HG03135 (cell line): Measurements from ENCODE around the gene SMYD1.

Source experiments
- ATAC-seq: cut with Tn5 transposase; IDR thresholded peaks from one replicate; pipeline ENCODE4 v1.9.1; 2021; ENCODE audit warnings: mild to moderate bottlenecking, moderate library complexity; ENCODE audit not compliant: unreplicated experiment

Gene SMYD1

DNA sequence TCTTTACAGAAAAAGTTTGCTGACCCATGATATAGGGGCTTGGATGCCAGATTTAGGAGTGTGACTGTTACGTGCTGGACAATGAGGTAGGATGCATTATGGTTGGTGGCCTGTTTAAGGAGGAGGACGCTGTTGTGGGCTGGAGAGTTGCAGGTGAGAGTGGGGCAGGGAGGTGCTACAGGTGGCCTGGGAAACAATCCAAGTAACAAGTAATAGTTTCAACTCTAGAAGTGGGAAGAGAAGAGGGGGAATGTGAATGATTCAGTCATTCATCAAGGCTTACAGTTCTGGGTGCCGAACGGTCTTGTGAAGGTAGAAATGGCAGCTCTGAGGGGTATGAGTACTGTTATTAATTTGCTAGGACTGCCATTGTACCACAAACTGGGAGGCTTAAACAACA is 54.1 kb downstream of the SMYD1 start:
- no peak for ATAC-seq

- ATAC-seq: no peak
Measured at GRCh38 chr2:88122141-88122884, 54.7 kb downstream of the SMYD1 start.

- ATAC-seq: no peak
Measured at GRCh38 chr2:88123164-88123974, 55.7 kb downstream of the SMYD1 start.

DNA sequence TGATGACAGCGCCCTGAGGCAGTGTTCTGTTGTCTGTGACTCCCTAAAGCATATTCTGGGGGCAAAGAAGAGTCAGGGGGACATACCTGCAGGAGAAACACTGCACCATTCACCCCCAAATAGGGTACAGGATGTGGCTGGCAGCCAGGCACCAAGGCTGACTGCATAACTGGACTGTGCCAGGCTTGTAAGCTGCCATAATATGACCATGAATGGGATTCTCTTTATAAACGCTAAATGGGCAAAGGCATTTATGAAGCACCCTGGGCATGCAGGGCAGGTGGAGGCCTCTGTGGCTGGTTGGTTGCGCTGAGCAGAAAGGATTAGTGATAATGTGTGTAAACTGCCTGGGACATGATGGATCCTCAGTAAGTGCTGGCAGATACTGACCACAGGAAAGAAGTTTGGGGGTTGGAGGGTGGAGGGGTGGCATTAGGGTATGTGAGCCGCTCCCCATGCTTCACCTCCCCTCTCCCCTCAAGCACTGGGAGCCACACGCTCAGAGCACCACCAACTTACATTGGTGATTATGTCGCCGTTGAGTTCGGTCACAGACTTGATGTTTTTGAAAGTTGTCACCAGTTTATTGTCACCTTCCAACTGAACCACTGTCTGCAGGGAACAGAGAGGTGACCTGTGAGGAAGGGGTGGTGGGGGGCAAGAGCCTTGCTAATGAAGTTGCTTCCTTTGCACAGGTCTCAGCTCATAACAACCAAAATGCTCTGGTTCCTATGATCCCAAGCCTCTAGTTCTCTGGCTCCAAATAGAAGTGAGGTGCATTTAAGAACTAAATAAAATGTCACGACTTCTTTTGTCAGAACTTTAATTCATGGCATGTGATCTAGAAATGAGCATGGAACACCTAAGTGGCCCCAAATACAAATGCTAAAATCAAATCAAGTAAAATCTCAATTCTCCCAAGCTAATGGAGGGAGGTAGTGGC is 56.6 kb downstream of the SMYD1 start:
- no peak for ATAC-seq

- no peak for ATAC-seq
Measured at GRCh38 chr2:88125344-88125923, 57.8 kb downstream of the SMYD1 start.

GRCh38 chr2:88125924-88126771 is 58.5 kb downstream of the SMYD1 start:
- no peak for ATAC-seq

GRCh38 chr2:88126772-88127637 is 59.4 kb downstream of the SMYD1 start:
- no peak for ATAC-seq

DNA sequence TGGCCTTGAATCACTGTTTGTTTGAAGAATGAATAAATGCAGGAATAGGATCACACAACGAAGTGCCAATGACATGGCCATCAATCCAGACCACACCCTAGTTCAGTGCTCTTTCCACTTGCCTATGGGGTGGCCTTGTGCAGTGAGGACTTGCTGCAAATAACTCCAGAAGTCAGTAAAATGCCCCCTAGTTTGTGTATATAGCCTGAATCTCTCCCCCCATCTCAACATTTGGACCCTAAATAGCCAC is 59.9 kb downstream of the SMYD1 start:
- no peak for ATAC-seq

GRCh38 chr2:88127888-88128653 is 60.4 kb downstream of the SMYD1 start, which contains the start of gene FABP1:
FABP1 (minus strand) TSS chr2:88128062; CDS start chr2:88128017, 45 bp downstream.
- no peak for ATAC-seq

DNA sequence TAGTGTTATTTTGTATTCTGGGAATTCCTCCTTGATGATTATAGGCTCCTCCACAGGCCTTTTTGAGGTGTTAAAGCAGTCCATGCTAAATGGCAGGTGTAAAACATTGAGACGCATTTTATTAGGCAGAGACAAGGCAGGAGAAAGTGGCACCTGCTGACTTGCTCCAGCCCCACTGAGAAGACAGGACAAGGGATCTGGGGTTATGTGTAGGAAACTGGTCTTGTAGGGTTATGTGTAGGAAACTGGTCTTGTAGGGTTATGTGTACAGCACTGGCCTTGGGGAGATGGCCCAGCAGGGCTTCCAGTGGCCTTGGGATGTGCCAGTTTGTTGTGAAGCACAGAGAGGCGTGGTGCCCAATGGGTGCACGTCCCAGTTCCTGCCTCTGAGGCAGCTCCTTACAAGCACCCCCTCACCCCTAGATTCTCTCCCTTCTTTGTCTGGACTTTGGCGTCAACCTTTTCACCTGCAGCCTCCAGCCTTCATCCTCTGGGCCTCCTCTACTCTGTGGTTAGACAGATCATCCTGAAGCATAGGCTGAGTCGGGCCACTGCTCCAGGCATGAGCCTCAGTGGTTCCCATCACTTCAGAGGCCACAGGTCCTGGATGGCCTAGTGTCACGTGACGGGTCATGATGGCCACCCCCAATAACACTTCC is 61.2 kb downstream of the SMYD1 start:
- no peak for ATAC-seq

- ATAC-seq: no peak
Measured at GRCh38 chr2:88129313-88129959, 61.8 kb downstream of the SMYD1 start.

DNA sequence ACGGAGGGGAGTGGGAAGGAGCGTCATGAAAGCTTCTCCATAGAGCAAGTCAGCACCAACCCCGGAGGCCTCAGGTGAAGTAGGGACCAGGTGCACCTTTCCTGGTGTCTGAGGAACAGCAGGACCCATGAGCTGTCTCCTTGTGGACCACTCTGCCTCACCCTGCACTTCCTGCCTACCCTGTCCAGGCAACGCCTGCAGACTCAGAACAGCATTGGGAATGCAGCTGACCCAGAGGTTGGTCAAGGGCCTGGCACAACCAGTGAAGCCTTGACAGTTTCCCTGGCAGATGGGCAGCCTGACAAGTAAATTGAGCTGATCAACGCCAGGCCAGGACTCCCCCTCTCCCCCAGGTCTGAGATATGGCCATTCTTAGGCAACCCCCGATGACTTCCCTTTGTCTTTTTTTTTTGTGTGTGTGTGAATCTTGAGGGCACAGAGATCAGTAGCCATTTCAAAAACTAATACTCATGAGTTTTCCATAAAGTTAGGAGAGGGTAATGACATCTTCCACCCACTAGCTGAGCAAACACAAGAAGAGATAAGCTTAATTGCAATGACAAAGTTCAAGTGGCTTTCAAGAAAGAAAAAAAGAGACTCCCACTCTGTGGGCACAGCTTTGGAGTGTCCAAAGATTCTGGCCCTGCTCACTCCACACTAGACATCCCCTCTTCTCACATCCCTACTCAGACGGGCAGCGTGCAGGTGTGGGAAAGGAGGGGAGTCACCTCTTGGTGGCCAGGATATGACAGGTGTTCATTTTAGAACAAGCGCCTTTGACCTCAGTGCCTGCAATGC is 63.8 kb downstream of the SMYD1 start:
- no peak for ATAC-seq

- no peak for ATAC-seq
Measured at GRCh38 chr2:88131999-88132368, 64.4 kb downstream of the SMYD1 start.

GRCh38 chr2:88133875-88134274 is 66.2 kb downstream of the SMYD1 start:
- ATAC-seq: no peak

DNA sequence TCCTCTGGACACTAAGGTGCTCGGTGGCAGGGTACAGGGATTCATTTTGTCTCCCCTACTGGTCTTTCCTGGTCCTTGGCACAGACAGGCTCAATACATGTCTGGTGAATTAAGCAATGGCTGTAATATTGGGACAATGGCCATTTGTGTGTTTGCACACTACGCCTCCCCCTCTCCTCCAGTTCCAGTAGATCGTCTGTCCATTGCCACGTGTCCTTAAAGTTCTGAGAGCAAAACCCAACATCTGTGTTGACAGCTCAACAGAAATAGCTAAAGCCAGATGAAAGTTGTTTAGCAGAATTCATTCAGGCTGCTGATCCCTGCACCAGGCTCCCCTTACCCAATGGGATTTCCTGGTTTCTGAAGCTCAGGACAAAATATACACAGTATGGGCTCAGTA is 69.2 kb downstream of the SMYD1 start:
- no peak for ATAC-seq

GRCh38 chr2:88137833-88138232 is 70.2 kb downstream of the SMYD1 start:
- no peak for ATAC-seq
